CD4-positive, alpha-beta T cell treated with Interleukin-15 for 1 hour (primary cell): ENCODE data around the gene TBRG4.

Experiments
- DNase-seq: peaks from one replicate; pipeline ENCODE4 v3.0.0-alpha.2; 2020

Gene TBRG4

GRCh38 chr7:45140827-45141226 is 29.3 kb upstream of the TBRG4 start:
- DNase-seq: no peak

GRCh38 chr7:45138433-45139267 is 27.2 kb upstream of the TBRG4 start:
- DNase-seq: no peak

- DNase-seq: peak; percentile 64
Measured at GRCh38 chr7:45136106-45137060, 24.9 kb upstream of the TBRG4 start.

DNA sequence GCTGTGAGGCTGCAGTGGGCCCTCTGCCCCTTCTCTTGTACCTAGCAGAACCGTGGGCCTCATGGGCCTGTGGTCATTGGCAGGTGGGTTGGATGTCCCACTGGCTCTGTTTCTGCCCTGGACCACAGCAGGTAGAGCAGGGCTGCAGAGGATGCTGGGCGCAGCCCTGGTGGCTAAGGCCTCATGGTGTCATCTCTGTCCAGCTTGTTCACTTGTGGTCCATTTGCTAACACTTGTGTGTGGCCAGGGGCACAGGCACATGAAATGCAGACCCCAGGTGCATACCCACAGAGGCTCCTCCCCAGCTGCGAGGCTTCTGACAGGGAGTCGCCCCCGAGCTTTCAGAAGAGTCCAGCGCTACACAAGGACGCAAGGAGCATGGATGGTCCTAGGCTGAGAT is 22.4 kb upstream of the TBRG4 start:
- DNase-seq: no peak

- DNase-seq: no peak
Measured at GRCh38 chr7:45133352-45133751, 21.9 kb upstream of the TBRG4 start.

DNA sequence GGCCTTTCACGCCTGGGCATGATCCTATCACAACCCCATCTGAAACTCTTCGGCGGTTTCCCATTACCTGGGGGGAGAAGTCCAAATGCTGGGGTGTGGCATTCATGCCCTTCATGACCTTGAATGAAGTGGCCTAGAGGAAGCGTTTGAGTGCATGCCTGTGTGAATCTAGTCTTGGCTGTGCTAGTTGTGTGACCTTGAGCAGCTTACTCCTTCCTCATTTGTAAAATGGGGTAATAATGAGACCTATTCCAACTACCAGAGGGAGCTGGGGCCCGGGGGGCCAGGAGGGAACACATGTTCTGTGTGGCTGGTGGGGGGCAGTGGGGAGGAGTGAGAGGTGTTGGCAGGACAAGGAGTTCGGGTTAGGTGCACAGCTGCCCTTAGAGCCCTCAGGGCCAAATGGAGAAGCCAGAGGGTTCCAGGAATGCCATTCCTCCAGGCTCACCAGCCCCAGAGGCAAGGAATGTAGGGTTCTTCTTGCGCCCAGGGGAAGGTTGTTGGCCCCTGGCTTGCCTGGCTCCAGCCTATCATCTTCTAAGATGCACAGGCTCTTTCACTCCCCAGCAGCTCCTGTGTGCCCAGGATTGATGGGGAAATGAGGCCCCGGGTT is 21.3 kb upstream of the TBRG4 start:
- no peak for DNase-seq

DNA sequence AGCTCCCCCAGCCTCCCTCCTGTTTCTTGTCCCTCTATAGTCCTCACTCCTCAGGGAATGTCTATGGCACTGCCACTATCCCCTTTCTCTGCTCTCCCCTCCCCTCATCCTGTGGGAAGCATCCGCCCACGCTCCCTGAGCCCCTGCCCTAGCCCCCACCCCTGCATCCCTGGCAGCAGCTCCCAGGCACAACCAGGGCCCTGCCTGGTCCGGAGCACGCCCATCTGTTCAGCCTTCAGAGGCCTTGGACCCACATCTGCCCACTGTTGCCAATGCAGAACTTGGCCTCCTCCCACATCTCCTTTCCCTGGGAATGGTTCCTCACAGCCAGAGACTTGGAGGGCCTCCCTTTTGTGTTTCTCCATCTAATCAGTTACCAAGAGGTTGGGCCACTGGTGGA is 20.4 kb upstream of the TBRG4 start:
- no peak for DNase-seq

DNA sequence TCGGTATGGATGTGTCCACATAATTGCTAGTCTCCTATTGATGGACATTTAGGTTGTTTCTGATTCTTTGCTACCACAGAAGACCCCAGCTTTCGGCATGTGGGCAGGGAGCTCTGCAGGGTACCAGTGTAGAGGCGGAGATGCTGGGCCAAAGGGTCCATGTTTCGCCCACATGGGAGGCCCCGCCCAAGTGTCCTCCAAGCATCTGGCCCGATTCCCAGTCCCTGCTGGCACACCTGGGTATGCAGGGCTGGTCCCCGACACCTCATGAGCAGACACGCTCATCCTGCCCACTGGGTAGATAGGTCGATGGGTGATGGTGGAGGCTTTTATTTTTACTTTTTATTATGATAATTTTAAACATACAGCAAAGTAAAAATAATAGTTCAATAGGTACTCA is 19.4 kb upstream of the TBRG4 start:
- DNase-seq: no peak

GRCh38 chr7:45129906-45130305 is 18.4 kb upstream of the TBRG4 start:
- no peak for DNase-seq

DNA sequence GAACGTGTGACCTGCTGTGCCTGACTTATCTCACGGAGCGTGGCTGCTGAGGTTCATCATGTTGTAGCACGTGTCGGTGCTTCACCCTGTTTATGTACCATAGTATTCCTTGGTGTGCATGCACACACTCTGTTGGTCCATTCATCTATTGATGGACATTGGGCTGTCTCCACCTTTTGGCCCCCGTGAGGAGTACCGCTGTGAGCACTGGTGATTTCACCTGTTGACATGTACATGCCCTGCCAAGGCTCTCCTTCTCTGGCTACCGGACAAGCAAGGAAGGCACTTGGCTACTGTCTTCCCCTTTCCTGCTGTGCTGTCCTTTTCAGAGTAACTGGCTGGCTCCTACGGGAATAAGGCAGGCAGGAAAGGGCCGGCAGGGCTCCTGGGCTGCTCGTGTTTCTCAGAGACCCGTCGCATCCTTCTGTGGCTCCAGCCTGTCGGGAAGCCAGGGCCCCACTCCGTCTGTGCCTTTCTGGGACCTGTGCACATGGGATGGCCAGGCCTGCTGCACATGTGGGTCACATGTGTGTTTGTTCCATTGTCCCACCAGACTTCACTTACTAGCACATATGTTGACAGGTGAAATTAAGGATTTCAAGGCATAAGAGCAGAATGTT is 17.8 kb upstream of the TBRG4 start:
- no peak for DNase-seq

DNA sequence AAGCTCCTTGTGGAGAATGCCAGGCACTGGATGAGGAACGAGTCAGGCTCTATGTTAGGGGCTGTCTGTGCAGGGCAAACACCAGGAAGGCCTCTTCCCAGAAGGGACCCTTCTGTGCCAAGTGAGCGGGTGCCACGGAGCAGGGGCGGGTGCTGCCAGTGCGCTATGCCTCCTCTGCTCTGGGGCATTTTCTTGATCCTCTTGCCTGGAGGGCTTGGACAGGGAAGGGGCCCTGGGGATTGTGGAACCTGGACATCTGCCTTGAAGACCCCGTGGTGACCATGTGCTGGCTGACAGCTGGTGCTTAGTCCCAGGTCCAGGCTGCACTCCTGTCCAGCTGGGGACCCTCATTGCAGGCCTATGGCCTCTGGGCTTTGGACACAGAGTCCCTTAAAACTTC is 15.4 kb upstream of the TBRG4 start:
- no peak for DNase-seq

- no peak for DNase-seq
Measured at GRCh38 chr7:45126201-45126600, 14.7 kb upstream of the TBRG4 start.

DNA sequence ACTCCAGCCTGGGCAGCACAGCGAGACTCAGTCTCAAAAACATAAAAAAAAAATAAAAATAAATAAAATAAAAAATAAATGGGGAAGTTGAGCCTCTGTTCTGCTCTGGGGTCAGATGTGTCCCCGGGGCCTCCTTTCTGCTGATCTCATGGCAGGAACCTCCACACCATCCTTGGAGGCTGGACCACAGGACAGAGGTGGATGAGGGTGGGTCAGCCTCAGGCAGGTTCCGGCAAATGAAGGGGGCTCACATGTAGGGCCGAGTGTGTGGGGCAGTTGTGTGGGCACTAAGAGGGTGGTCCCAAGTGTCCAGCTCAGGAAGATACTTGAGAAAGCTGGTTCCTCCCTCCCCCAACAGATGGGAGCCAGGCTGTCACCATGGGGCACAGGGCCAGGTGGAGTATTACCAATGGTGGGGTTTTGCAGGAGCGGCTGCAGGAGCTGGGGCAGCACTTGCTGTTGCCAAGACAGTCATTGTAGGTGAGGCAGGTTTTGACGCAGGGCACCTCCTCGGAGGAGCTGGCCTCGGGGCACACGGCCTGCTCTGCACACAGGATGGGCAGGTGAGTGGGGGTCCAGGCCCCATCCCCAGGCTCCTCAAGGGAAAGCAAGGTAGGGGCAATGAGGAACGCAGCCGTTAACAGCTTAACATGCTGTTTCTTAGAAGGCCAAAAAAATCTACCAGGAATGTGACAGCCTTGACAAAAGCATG is 13.9 kb upstream of the TBRG4 start:
- no peak for DNase-seq

DNA sequence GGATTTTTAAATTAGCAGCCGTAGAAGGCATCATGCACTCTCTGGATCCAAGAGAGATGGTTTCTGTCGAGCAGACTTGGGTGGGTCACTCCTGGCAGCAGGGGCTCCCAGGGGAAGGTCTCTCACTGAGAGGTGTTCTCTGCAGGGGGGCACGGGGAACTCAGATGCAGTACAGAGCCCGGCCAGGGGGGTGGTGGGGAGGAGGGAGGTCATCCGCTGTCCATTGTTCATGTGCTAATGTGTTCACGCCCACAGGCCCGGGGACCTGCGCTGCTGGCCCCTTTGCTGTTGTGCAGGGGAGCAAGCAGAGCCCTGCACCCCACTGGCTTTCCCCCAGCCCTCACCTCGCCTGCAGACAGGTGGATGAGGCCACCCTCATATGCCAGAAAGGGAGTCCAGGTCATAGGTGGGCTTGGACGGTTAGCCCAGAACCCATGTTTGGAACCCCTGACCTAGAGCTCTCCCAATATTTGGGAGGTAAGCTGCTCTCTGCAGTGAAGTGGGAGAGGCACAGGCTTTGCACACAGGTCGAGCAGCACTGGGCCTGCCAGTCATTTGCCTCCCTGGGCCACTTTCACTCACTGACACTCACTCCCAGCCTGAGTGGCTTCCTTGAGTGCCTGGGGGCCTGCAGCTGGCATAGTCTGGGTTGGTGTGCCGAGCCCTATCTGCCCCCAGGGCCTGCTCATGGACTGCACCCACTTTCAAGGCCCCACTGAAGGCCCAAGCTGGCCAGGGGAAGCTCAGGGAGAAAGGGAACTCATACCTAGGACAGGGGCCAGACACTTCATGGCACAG is 12.6 kb upstream of the TBRG4 start:
- DNase-seq: no peak

GRCh38 chr7:45122975-45123860 is 11.7 kb upstream of the TBRG4 start:
- no peak for DNase-seq

DNA sequence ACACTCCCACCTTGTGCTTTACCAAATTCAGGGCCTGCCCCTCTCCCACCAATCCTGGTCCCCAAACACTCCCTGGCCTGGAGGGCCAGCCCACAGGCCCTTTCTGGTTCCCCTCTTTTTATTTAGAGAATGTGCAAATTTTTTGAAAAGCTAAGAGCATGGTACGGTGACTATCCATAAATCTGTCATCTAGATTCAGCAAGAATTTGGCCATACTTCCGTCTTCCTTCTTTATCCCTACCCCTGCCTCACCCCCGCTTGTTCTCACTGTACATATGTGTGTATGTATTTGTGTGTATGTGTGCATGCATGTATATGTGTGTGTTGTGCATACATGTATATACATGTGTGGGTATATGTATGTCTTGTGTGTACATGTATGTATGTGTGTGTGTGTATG is 8.1 kb upstream of the TBRG4 start:
- DNase-seq: no peak

DNA sequence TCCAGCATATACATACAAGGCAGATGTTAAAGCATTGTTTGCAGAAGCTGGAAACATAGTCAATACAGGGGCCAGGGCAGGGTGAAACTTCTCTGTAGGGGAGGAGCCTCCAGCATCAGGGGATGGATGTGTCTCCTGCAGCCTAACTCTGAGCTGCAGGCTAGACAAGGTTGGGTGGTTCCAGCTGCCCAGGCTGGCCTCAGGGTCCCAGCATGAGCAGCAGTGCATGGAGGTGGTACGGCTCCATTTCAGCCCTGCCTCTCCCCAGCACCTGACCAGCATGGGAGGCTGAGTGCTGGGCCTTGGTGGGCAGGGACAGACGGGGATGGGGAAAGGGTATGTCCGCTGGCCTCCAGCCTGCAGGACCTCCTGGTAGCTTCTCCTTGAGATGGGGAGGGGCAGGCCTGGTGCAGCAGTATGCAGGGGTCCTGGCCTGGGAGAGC is 7.4 kb upstream of the TBRG4 start:
- no peak for DNase-seq

- no peak for DNase-seq
Measured at GRCh38 chr7:45118292-45118691, 6.8 kb upstream of the TBRG4 start.

DNA sequence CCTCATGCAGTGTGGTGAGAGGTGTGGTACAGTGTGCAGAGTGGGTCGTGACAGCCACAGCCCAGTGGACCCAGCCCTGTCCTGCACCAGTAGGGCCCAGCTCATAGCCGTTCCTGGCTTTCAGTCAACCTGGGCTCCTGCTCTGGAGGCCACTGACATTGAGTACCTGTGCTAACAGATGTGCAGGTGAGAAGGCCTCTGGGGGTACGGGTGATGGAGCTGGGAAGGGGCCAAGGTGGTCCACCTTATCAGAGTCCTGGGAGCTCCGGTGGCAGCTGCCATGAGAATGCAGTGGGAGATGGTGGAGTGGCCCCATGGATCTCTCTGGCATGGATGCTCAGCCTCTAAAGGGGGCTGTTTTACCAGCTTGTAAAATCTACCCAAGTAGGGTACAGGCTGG is 6.1 kb upstream of the TBRG4 start:
- no peak for DNase-seq

DNA sequence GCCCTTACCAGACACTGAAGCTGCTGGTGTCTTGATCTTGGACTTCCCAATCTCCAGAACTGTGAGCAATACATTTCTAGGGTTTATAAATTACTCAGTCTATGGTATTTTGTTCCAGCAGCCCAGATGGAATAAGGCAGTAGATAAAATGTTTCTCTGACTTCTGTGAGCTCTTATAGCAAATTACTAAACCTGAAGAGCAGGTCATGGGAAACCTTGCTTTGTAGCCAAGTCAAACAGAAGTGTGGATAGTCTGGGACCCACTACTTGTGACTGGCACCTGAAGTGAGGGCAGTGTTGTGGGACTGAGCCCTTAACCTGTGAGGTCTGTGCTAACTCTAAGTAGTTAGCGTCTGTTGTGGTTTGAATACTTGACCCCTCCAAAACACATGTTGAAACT is 4.6 kb upstream of the TBRG4 start:
- DNase-seq: no peak
